M059J (cell line): Measurements from ENCODE around the gene AP3S2. TPM values are rescaled to one million over a fixed set of nuclear protein-coding genes. Genes with fewer than 3 reads are reported as not detected.
"Not testable (repeated sequence)": the region's sequence is repeated elsewhere in the genome, so short reads cannot be mapped to it uniquely, and the experiment has no call there.

ENCODE experiments used
- DNase-seq: peaks from one replicate; pipeline ENCODE4 v3.0.0-alpha.2; 2012; ENCODE audit warnings: low read depth
- total RNA-seq: library from RNA; depleted of rRNA; stranded (reverse); fragments of >200 nt; shearing (Covaris generic); gene quantifications from 2 replicates; pipeline ENCODE4 v1.2.3, GENCODE V29; 2014; rRNA removed

The AP3S2 gene
- 48.8 and 58.8 TPM in 2 replicates for total RNA-seq

DNA sequence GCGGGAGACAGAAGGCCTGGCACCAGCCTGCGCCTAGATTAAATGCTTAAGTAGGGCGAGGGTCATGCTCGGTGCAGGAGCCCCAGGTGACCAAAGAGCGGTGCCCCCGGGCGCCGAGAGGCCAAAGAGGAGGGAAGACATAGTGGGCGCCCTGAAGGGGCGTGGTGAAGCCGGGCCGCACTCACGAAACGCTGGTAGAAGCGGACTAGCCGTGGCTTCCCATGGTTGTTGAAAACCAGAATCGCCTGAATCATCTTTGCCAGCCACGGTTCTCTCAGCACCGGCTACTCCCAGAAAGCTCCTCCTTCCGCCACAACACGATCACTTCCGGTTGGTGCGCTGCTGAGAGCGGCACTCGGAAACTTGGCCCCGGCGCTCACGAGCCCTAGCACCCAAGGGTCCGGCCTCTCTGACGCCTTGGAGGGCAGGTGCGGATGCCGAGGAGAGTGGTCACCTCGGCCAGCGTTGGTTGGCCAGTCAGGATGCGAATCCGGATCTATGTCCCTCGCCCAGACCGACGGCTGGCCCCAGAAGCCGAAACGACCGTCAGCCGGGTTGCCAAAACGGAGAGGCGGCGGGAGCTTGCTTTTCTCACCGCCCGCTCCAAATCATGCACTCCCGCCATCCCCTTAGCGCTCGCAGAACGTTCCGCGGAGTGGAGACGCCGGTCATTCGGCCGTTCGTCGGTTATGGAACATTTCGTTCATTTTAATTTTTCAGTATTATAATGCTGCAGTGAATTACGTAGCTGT lies at the start of gene AP3S2:
AP3S2 (minus strand) TSS at position 299 of the 752 bp plus-strand sequence; CDS start at position 254, 45 bp downstream.
- DNase-seq: peak; percentile 93

GRCh38 chr15:89939910-89940309 lies 46.1 kb upstream of the AP3S2 start:
- DNase-seq: no peak

- not testable (repeated sequence) for DNase-seq
Observed at GRCh38 chr15:89939377-89939776, 45.6 kb upstream of the AP3S2 start.

DNA sequence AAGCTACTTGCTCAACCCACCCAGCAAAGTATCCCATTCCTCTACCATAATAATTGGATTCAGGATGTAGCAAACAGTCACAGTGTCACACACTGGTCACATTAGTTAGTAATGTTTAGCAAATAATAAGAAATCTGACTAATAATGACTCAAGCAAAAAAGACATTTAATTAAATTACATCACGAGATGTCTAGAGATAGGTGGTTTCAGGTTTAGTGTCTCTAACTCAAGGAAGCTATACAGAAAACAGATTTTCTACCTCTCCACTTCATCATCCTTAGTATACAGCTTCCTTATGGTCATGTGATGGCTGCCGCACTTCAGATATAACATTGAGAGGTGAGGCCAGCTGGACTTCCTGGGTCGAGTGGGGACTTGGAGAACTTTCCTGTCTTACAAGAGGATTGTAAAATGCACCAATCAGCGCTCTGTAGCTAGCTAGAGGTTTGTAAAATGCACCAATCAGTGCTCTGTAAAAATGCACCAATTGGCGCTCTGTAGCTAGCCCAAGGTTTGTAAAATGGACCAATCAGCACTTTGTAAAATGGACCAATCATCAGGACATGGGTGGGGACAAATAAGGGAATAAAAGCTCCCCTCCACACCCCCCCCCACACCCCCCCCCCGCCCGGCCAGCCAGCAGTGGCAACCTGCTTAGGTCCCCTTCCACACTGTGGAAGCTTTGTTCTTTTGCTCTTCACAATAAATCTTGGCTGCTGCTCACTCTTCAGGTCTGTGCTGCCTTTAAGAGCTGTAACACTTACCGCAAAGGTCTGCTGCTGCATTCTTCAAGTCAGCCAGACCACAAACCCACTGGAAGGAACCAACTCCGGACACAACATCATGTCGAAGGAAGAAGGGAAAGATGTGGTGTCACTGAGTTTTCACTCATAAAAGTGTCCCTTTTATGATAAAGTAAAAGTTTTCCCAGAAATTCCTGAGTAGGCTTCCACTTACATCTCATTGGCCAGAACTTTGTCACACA lies 43.9 kb upstream of the AP3S2 start:
- DNase-seq: peak; percentile 73

DNA sequence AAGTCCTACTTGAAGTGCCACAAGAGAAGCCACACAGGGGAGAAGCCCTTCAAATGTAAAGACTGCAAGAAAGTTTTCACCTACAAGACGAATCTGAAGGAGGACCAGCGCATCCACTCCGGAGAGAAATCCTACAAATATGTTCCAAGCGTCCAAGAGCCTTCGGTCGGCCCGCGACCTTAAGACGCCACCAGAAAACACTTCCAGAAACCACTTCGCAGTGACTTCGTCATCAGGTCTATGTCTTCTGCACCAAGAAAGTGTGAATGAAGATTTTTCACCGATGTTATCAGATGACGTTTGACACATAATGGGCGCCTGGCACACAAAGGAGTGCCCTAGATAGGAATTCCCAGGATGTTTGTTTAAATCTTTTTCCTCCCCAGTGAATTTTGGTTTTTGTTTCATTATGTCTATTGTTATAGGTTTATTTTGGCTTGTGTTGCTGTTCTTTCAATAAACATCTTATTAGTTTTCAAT lies 43.0 kb upstream of the AP3S2 start:
- DNase-seq: no peak

DNA sequence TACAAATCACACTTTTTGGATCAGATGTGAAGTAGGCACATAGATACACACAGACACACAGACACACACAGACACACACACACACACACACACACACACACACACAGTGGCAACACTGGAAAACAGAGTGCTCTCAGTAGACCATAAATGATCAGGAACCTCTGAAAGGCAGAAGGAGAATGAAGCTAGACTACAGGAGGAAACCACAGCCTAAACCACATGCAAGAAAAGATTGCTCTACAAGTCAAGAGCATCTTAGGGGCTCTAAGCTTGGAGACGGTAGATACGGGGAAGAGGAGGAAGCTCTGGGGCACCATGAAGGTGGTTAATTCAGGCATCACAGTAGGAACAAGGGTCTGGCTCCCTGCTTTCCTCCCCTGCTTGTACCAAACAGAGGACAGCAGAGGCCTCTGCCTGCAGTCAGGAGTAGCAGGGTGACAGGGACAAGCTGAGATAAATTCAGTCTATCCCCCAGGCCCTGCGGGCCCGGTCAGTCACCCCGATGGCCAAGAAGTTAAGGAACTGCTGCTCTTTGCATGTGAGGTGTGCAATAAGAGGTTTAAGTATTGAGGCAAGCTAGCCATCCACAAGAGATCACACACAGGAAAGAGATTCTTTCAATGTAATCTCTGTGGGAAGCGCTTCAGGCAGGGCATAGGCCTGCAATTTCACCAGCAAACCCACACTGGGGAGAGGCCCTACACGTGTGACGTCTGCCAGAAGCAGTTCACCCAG lies 42.4 kb upstream of the AP3S2 start:
- DNase-seq: no peak

DNA sequence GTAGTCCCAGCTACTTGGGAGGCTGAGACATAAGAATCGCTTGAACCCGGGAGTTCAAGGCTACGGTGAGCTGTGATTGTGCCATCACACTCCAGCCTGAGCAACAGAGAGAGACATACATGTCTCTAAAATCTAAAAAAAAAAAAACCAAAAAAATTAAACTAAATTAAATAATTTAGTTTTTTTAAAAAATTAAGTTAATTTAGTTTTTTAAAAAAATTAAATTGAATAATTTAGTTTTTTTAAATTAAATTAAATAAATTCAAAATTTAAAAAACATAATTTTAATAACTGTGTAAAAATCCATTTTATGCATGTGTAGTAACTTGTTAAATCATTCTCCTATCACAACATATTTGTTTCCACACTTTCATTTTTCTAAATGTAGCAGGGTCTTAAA lies 39.1 kb upstream of the AP3S2 start:
- DNase-seq: no peak

- DNase-seq: no peak
Observed at GRCh38 chr15:89928421-89928820, 34.6 kb upstream of the AP3S2 start.

GRCh38 chr15:89926158-89926557 lies 32.4 kb upstream of the AP3S2 start:
- DNase-seq: no peak

- DNase-seq: peak; percentile 22
Observed at GRCh38 chr15:89917442-89918101, 23.8 kb upstream of the AP3S2 start.

DNA sequence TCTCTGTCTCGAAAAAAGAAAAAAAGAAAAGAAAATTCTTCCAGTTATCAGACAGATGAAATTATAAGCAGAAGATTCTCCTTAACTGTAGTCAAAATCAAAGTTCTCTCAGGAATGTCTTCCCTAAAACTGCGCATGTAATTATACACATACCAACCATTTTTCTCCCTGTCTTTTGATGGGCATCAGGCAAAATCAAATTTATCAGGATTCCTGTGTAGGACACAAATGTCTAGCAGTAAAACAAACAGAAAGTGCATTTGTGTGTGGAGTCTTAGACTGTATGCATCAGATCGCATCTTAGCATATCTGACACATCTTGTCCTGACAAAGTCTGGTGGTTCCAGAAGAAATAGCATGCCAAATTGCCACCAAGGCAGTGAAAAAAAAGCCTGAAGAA lies 22.9 kb upstream of the AP3S2 start:
- no peak for DNase-seq

GRCh38 chr15:89912674-89913396 lies 19.0 kb upstream of the AP3S2 start, which contains the start of gene ARPIN:
TSS of gene ARPIN (minus strand) at chr15:89912952. CDS start at chr15:89912835, 117 bp downstream.
- peak; percentile 39 for DNase-seq

GRCh38 chr15:89912145-89912673 lies 18.4 kb upstream of the AP3S2 start:
- DNase-seq: peak; percentile 24

GRCh38 chr15:89910891-89911626 lies 17.3 kb upstream of the AP3S2 start:
- no peak for DNase-seq

DNA sequence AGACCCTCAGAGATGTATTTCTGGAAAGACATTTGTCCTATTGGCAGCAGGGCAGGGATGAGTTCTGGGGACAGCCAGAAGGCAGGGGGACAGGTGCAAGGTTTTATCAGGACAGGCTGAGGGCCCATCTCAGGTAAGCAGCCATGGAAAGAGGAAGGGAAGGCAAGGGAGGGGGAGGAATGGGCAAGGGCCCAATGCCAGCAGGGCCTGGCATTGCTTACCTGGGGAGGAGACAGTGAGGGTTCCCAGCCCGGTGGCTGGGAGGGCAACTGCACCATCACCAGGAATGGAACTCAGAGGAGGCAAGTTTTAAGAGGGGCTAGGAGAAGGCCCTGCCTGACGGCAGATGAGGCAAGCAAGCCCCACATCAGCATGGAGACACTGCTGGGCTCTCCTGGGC lies 15.8 kb upstream of the AP3S2 start:
- no peak for DNase-seq

- DNase-seq: no peak
Observed at GRCh38 chr15:89908226-89908625, 14.4 kb upstream of the AP3S2 start.

DNA sequence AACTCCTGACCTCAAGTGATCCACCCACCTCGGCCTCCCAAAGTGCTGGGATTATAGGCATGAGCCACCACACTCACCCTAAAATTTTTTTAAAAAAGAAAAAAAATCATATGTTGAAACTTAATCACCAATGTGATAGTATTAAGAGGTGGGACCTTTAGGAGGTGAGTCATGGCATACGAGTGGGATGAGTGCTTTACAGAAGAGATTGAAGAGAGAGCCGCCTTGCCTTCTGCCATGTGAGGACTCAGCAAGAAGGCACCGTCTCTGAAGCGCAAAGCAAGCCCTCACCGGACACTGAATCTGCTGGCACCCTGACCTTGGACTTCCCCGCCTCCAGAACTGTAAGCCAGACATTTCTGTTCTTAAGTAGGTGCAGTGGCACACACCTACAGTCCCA lies 13.5 kb upstream of the AP3S2 start:
- no peak for DNase-seq

DNA sequence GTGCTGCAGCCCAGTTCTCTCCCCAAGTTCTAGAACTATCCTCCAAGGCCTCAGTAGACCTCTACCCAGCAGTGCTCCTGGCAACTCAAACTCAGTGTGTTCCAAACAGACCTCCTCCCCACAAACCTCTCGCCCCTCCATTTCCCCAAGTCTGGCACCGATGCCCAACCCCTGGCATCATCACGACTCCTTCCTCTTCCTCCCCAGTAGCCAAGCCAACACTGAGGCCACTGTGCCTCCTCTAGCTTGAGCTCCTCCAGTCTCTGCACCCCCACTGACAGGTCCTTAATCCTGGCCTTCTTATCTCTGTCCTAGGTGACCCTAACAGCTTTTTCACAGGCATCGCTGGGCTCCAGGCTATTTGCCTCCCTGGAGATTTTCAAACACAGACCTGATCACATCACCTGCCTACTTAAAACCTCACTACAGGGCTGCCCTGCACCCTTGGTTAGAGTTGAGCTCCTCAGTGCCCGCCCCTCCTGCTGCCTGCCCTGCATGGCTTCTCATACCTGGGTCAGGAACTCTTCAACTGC lies 12.1 kb upstream of the AP3S2 start:
- DNase-seq: no peak

DNA sequence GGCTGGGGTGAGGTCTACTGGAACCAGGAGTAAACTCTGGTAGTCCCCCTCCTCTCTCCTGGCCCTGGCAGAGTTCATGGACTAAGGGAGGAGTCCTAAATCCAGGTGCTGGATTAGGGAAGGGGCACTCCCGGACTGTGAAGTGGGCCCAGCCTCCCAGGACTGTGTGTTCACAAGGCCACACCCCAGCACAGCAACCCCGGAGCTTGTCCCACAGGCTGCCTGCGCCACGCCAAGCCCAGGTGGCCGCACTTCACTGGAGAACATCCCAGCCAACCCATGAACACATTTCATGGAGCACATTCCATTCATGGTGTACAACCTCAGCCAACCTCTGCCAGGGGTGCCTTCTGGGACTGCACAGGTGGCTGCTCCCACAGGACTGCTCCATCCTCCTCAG lies 10.7 kb upstream of the AP3S2 start:
- no peak for DNase-seq
